Neural progenitor cell (in vitro differentiated cells): ENCODE measurements around the gene WNK1. TPM values are rescaled to one million over a fixed set of nuclear protein-coding genes. Genes with fewer than 3 reads are reported as not detected.
"Not testable (repeated sequence)": the region's sequence is repeated elsewhere in the genome, so short reads cannot be mapped to it uniquely, and the experiment has no call there.

Source experiments
- DNase-seq: peaks from one replicate; pipeline ENCODE4 v3.0.0-alpha.2; 2016; ENCODE audit warnings: low spot score
- H2AFZ ChIP-seq: fragments of 200-600 bp; sonication (generic); replicated peaks from 2 replicates; pipeline ENCODE4 v1.6.1; 2016; ENCODE audit warnings: antibody characterized with exemption
- H3F3A ChIP-seq: fragments of 200-600 bp; sonication (generic); 2 replicates; pipeline ENCODE4 v1.6.1; 2016; ENCODE audit warnings: antibody characterized with exemption, low read depth
- H3K27ac ChIP-seq: fragments of 200-600 bp; sonication (generic); 2 replicates; pipeline ENCODE4 v1.5.1; 2016; ENCODE audit warnings: mild to moderate bottlenecking
- H3K27me3 ChIP-seq: fragments of 200-600 bp; sonication (generic); 2 replicates; pipeline ENCODE4 v1.6.1; 2016; ENCODE audit warnings: mild to moderate bottlenecking, moderate library complexity
- H3K36me3 ChIP-seq: fragments of 200-600 bp; sonication (generic); 2 replicates; pipeline ENCODE4 v1.5.1; 2016
- H3K4me1 ChIP-seq: fragments of 200-600 bp; sonication (generic); 2 replicates; pipeline ENCODE4 v1.6.1; 2016; ENCODE audit warnings: mixed run types
- H3K4me2 ChIP-seq: fragments of 200-600 bp; sonication (generic); 2 replicates; pipeline ENCODE4 v1.6.1; 2016
- H3K4me3 ChIP-seq: fragments of 200-600 bp; sonication (generic); 2 replicates; pipeline ENCODE4 v1.5.1; 2016
- H3K79me2 ChIP-seq: fragments of 200-600 bp; sonication (generic); 2 replicates; pipeline ENCODE4 v1.6.1; 2016; ENCODE audit warnings: low read depth
- H3K9ac ChIP-seq: fragments of 200-600 bp; sonication (generic); 2 replicates; pipeline ENCODE4 v1.6.1; 2016
- H3K9me3 ChIP-seq: fragments of 200-600 bp; sonication (generic); 2 replicates; pipeline ENCODE4 v1.5.1; 2016; ENCODE audit warnings: low read depth
- H4K20me1 ChIP-seq: fragments of 200-600 bp; sonication (generic); 2 replicates; pipeline ENCODE4 v1.6.1; 2016; ENCODE audit warnings: low read depth
- H3K27ac Mint-ChIP-seq: 3 replicates; pipeline ENCODE4 v1.8.0; 2021; ENCODE audit warnings: mixed read lengths
- H3K27me3 Mint-ChIP-seq: 2 replicates; pipeline ENCODE4 v1.8.0; 2022; ENCODE audit warnings: low read depth, mild to moderate bottlenecking, inconsistent platforms, moderate library complexity, mixed read lengths; ENCODE audit not compliant: insufficient read depth
- H3K36me3 Mint-ChIP-seq: 3 replicates; pipeline ENCODE4 v1.8.0; 2021; ENCODE audit warnings: mixed read lengths
- H3K4me1 Mint-ChIP-seq: 3 replicates; pipeline ENCODE4 v1.8.0; 2021; ENCODE audit warnings: mixed read lengths
- H3K4me3 Mint-ChIP-seq: 3 replicates; pipeline ENCODE4 v1.8.0; 2021; ENCODE audit warnings: mild to moderate bottlenecking, moderate library complexity, mixed read lengths
- H3K9me3 Mint-ChIP-seq: 3 replicates; pipeline ENCODE4 v1.8.0; 2020; ENCODE audit warnings: mixed read lengths
- CTCF ChIP-seq: fragments of 200-600 bp; sonication (generic); IDR thresholded peaks from 2 replicates; pipeline ENCODE4 v1.5.1; 2017; ENCODE audit warnings: antibody characterized with exemption, mild to moderate bottlenecking
- EZH2 ChIP-seq: fragments of 200-600 bp; sonication (generic); IDR thresholded peaks from 2 replicates; pipeline ENCODE4 v1.6.1; 2017; ENCODE audit warnings: antibody characterized with exemption, mild to moderate bottlenecking, moderate library complexity
- EZH2phosphoT487 ChIP-seq: fragments of 200-600 bp; sonication (generic); IDR thresholded peaks from 2 replicates; pipeline ENCODE4 v1.6.1; 2017; ENCODE audit warnings: antibody characterized with exemption
- total RNA-seq: library from RNA; depleted of rRNA; stranded (reverse); fragments of >200 nt; gene quantifications from 2 replicates; pipeline ENCODE4 v1.2.3, GENCODE V29; 2015; ENCODE audit warnings: low replicate concordance

The WNK1 gene
- total RNA-seq, 1 donor from 2014 or later, result 73.1 TPM

- H3K36me3 Mint-ChIP-seq, result peaks cover 36% of the 10 kb centered on the region
These were observed 174.3 kb downstream of the WNK1 start for GRCh38 chr12:926641-927040.

GRCh38 chr12:931060-931459 lies 178.7 kb downstream of the WNK1 start:
- no peak overlapping the region for H3K4me2 ChIP-seq
- H3K27ac Mint-ChIP-seq, result no peak overlapping the region
- H3K4me1 ChIP-seq, result no peaks in the 10 kb centered on the region
- no peaks in the 10 kb centered on the region for H3K9me3 ChIP-seq
- no peaks in the 10 kb centered on the region for H3K9me3 Mint-ChIP-seq
- no peak overlapping the region for H3K9ac ChIP-seq
- no peak overlapping the region for H3K4me3 ChIP-seq
- no peaks in the 10 kb centered on the region for H3K27me3 ChIP-seq
- peaks cover 3% of the 10 kb centered on the region for H3K79me2 ChIP-seq
- peaks cover 4% of the 10 kb centered on the region for H3K36me3 ChIP-seq
- peaks cover 30% of the 10 kb centered on the region for H3K36me3 Mint-ChIP-seq
- DNase-seq, result no peak
- H3K4me1 Mint-ChIP-seq, result no peaks in the 10 kb centered on the region
- H4K20me1 ChIP-seq, result no peaks in the 10 kb centered on the region
- H2AFZ ChIP-seq, result no peak overlapping the region
- H3K27ac ChIP-seq, result no peak overlapping the region
- H3F3A ChIP-seq, result no peaks in the 10 kb centered on the region
- no peak overlapping the region for H3K4me3 Mint-ChIP-seq
- H3K27me3 Mint-ChIP-seq, result peaks cover 2% of the 10 kb centered on the region
- TF ChIP-seq EZH2 (no peak), EZH2phosphoT487 (no peak), CTCF (no peak)

More at GRCh38 chr12:926641-927040, 174.3 kb downstream of the WNK1 start:
- Mint-ChIP-seq H3K27ac (no peak overlapping the region), H3K27me3 (peaks cover 2% of the 10 kb centered on the region), H3K9me3 (no peaks in the 10 kb centered on the region), H3K4me3 (no peak overlapping the region), H3K4me1 (no peaks in the 10 kb centered on the region)
- Histone ChIP-seq H3K27ac (no peak overlapping the region), H3K4me1 (no peaks in the 10 kb centered on the region), H2AFZ (no peak overlapping the region), H3K4me3 (no peak overlapping the region), H3K9ac (no peak overlapping the region), H3K4me2 (no peak overlapping the region), H3K36me3 (peaks cover 4% of the 10 kb centered on the region), H3F3A (no peaks in the 10 kb centered on the region), H3K9me3 (no peaks in the 10 kb centered on the region), H4K20me1 (no peaks in the 10 kb centered on the region), H3K27me3 (no peaks in the 10 kb centered on the region), H3K79me2 (no peaks in the 10 kb centered on the region)
- no peak for DNase-seq
- no peak for TF ChIP-seq EZH2
- no peak for TF ChIP-seq CTCF
- no peak for TF ChIP-seq EZH2phosphoT487

GRCh38 chr12:931591-931990 lies 179.2 kb downstream of the WNK1 start:
- H3K9ac ChIP-seq, result no peak overlapping the region
- Mint-ChIP-seq H3K36me3 (peaks cover 28% of the 10 kb centered on the region), H3K27ac (no peak overlapping the region), H3K9me3 (no peaks in the 10 kb centered on the region), H3K4me3 (no peak overlapping the region), H3K4me1 (no peaks in the 10 kb centered on the region), H3K27me3 (no peaks in the 10 kb centered on the region)
- no peak for DNase-seq
- TF ChIP-seq CTCF, result no peak
- TF ChIP-seq EZH2phosphoT487, result no peak
- no peak for TF ChIP-seq EZH2
- H3K9me3 ChIP-seq, result no peaks in the 10 kb centered on the region
- H3K79me2 ChIP-seq, result peaks cover 3% of the 10 kb centered on the region
- no peak overlapping the region for H3K4me3 ChIP-seq
- no peak overlapping the region for H3K4me2 ChIP-seq
- H3K27ac ChIP-seq, result no peak overlapping the region
- no peaks in the 10 kb centered on the region for H4K20me1 ChIP-seq
- no peak overlapping the region for H2AFZ ChIP-seq
- no peaks in the 10 kb centered on the region for H3K4me1 ChIP-seq
- H3K36me3 ChIP-seq, result peaks cover 4% of the 10 kb centered on the region
- no peaks in the 10 kb centered on the region for H3F3A ChIP-seq
- H3K27me3 ChIP-seq, result no peaks in the 10 kb centered on the region

- H3K36me3 ChIP-seq, H3K4me3 ChIP-seq, H4K20me1 ChIP-seq, H3K27ac Mint-ChIP-seq, H3K9ac ChIP-seq, DNase-seq, H3K4me2 ChIP-seq, H3K4me3 Mint-ChIP-seq, H3K9me3 ChIP-seq, H3K9me3 Mint-ChIP-seq, H3F3A ChIP-seq, H2AFZ ChIP-seq, H3K4me1 Mint-ChIP-seq, H3K27me3 Mint-ChIP-seq, H3K4me1 ChIP-seq, H3K27ac ChIP-seq, H3K27me3 ChIP-seq: not testable (repeated sequence)
- H3K79me2 ChIP-seq, result peaks cover 38% of the 10 kb centered on the region
- peaks cover 39% of the 10 kb centered on the region for H3K36me3 Mint-ChIP-seq
These were observed 183.5 kb downstream of the WNK1 start for GRCh38 chr12:935891-936290.
